Bladder microvascular endothelial cell (primary cell): ENCODE measurements around the gene CCDC102B. TPM values are rescaled to one million over a fixed set of nuclear protein-coding genes. Genes with fewer than 3 reads are reported as not detected.

Source experiments
- total RNA-seq: library from RNA; depleted of rRNA; stranded (reverse); fragments of >200 nt; gene quantifications from 2 replicates; pipeline ENCODE4 v1.2.3, GENCODE V29; 2014

CCDC102B gene
- total RNA-seq: 1.1 and 13.8 TPM in 2 replicates

GRCh38 chr18:68797871-68798270 lies at the start of gene CCDC102B:
TSS of gene CCDC102B (plus strand) at chr18:68798080. CDS start at chr18:68836764, 38,684 bp downstream.

Other genes with a start within 250 kb of the CCDC102B start
- 64.9 and 123 TPM in 2 replicates for gene TMX3, start 83.0 kb upstream of the CCDC102B start, total RNA-seq